COLO668 (cell line): ENCODE results near the gene ARHGAP15.

Experiments
- DNase-seq: peaks from one replicate; lab custom pipeline; 2025; ENCODE audit not compliant: unreplicated experiment; lab: John Stamatoyannopoulos, UW

ARHGAP15 gene

GRCh38 chr2:143801561-143801960, 672.3 kb downstream of the ARHGAP15 start:
- DNase-seq, result no peak

DNA sequence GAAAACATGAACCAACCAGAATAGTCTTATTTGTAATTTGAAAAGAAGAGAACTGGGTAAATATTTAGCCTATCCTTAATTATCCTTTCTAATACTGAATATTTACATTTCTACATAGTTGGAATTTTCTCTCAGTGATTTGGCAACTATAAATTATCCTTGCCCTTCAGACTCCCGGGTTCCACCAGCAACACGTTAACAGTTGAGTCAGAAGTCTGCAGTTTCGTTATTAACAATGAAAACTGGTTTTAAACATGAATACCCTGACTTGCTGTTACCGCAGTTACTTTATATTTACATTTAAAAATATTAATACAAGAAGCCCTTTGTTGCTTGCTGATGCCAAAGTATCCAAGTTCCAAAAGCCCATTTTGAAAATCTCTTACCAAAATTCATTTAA, 673.0 kb downstream of the ARHGAP15 start:
- DNase-seq, result no peak

GRCh38 chr2:143802871-143803650, 673.8 kb downstream of the ARHGAP15 start:
- no peak for DNase-seq

DNA sequence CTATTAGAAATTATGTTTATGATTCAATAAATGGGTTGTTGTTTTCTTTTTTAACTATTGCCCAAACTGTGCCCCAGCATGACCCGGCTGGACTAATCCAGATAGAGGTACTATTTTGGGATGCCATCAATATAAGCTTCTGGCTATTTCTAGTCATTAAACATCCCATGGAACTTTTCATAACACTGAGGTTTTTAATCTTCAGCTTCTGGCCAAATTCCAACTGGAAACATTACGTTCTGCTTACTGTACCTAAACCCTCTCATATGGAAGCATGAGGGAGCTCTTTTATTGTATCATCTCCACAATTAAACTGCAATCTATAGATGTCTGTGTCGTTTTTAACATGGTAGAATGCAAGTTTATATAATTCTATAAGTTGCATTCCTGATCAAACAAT, 674.7 kb downstream of the ARHGAP15 start:
- DNase-seq, result no peak

DNA sequence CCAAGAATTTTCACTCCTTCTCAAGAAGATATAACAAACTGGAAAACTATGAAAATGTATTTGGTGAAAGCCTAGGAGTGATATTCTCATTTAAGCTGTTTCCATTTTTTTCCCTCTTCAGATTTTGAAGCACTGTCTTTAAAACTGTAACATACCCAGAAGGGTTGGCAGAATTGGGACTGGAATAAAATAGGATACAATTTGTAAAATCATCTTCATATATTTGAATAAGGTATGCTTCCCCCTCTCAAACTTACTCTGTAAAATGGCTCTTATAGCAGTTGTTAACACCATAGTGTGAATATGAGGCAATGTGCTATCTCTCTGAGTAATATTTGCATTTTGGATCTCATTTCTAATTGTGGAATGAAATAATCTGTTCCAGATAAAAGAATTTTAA, 676.4 kb downstream of the ARHGAP15 start:
- DNase-seq, result no peak

DNA sequence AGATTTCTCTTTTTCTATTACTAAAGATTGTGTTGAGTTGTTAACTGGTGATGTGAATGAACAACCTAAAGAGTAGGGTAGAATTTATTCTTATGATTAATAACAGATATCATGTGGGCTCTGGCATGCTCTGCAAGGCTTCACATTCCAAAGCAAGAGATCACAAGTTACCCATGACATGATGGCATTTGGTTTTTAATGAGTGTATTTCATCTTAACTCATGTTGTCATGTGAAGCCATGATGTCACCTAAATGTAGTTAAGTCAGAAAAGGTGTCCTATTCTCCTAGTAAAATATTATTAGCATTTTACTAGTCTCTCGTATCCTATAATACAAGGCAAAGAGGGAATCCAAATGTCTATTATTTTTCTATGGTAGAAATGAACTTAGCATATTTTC, 678.0 kb downstream of the ARHGAP15 start:
- DNase-seq, result no peak

DNA sequence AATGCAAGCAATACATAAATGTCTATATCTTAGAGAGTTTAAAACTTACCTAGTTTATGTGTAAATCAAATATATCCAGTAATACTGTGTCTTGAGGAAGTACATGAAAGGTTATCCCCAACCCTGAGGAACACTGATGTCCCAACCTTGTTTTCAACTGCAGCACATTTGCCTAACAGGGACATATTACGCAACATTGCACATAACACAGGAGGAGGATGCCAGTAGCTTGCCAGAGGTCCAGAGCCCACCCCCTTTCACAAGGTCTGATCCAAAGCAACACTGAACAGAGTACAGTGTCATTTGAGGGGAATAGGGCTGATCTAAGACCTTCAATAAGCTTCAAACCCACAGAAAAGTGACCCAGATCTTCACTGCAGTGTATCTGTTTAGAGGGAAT, 678.5 kb downstream of the ARHGAP15 start:
- DNase-seq, result no peak

DNA sequence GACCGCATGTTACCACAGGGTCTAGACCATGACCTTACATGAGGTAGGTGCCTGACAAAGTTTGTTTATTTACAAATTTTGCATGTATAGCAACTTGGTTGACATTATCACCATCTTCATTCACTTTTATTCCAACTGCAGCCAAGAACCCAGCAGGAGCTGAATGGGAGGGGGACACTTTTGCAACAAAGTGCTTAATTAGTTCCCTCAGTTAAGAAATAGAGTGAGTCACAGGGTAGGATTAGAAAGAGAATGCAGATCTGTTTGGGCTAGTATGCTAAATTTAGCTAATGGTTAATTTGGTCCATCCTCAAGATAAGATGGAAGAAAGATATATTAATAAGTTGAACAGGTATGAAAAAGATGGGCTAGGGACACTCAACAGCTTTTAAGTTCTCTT, 678.9 kb downstream of the ARHGAP15 start:
- no peak for DNase-seq

- no peak for DNase-seq
Measured at GRCh38 chr2:143815082-143815481, 685.9 kb downstream of the ARHGAP15 start.

DNA sequence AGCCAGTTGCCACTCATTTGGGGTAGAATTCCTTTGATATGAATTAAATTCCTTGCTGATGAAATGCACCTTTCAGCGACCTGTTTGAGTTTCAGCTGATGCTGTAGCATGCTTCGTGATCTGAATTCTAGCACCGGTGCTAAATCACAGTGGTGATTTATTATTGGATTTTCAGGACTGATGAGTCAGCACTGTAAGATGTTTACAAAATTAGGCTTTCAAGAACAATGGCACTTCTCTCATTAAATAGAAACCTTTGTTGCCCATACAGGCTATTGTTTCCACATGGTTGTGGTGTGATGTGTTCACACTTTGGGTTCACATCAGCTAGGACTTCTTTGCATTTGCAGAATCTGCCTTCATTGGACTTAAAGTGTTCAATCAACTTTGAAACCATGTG, 687.7 kb downstream of the ARHGAP15 start:
- DNase-seq, result no peak
